Parietal lobe (tissue), 1 donor: Measurements from ENCODE around the gene KDM2A. TPM values are rescaled to one million over a fixed set of nuclear protein-coding genes. Genes with fewer than 3 reads are reported as not detected.

ENCODE experiments used
- total RNA-seq: library from RNA; depleted of rRNA; stranded (reverse); fragments of >200 nt; gene quantifications from one replicate; pipeline ENCODE4 v1.2.3, GENCODE V29; 2014

KDM2A gene
- 109 TPM for total RNA-seq

GRCh38 chr11:67118801-67119584 lies at the start of gene KDM2A:
TSS of gene KDM2A (plus strand) at chr11:67119263. CDS start at chr11:67121317, 2,054 bp downstream.

GRCh38 chr11:67266449-67267187 lies 147.6 kb downstream of the KDM2A start, which contains the start of gene GRK2:
TSS of gene GRK2 (plus strand) at chr11:67266473. CDS start at chr11:67266700, 227 bp downstream.

GRCh38 chr11:67289226-67289650 lies 170.2 kb downstream of the KDM2A start, which contains the start of gene ANKRD13D:
TSS of gene ANKRD13D (plus strand) at chr11:67289303. CDS start at chr11:67289461, 158 bp downstream.

GRCh38 chr11:67303132-67303834 lies 184.2 kb downstream of the KDM2A start, which contains the start of gene SSH3:
TSS of gene SSH3 (plus strand) at chr11:67303530. CDS start at chr11:67303626, 96 bp downstream.

Other genes starting within 250 kb of the KDM2A start
- gene PC, start 160.9 kb upstream of the KDM2A start, total RNA-seq: 54.8 TPM
- gene C11orf86, start 144.0 kb upstream of the KDM2A start, total RNA-seq: not detected
- 0.31 TPM for gene SYT12, start 96.1 kb upstream of the KDM2A start, total RNA-seq
- not detected for gene RHOD, start 62.4 kb upstream of the KDM2A start, total RNA-seq
- 50.7 TPM for gene GRK2, start 147.2 kb downstream of the KDM2A start, total RNA-seq
- gene ANKRD13D, start 170.0 kb downstream of the KDM2A start, total RNA-seq: 57.9 TPM
- gene SSH3, start 184.3 kb downstream of the KDM2A start, total RNA-seq: 8.5 TPM
- 5.9 TPM for gene POLD4, start 234.3 kb downstream of the KDM2A start, total RNA-seq